ENCODE results near the gene PRIM1.

- TF ChIP-seq, protein P1, sequence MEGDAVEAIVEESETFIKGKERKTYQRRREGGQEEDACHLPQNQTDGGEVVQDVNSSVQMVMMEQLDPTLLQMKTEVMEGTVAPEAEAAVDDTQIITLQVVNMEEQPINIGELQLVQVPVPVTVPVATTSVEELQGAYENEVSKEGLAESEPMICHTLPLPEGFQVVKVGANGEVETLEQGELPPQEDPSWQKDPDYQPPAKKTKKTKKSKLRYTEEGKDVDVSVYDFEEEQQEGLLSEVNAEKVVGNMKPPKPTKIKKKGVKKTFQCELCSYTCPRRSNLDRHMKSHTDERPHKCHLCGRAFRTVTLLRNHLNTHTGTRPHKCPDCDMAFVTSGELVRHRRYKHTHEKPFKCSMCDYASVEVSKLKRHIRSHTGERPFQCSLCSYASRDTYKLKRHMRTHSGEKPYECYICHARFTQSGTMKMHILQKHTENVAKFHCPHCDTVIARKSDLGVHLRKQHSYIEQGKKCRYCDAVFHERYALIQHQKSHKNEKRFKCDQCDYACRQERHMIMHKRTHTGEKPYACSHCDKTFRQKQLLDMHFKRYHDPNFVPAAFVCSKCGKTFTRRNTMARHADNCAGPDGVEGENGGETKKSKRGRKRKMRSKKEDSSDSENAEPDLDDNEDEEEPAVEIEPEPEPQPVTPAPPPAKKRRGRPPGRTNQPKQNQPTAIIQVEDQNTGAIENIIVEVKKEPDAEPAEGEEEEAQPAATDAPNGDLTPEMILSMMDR (IDR thresholded peaks at IDR 0.05) = no peak
- TF ChIP-seq POLR2A (IDR thresholded peaks at IDR 0.05) = no peak
- TF ChIP-seq POLR2AphosphoS5 (IDR thresholded peaks at IDR 0.05) = no peak
Observed at GRCh38 chr12:56718636-56719035, 33.5 kb downstream of the PRIM1 start.

All from prostate gland (tissue), 2 donors.